DOHH2 (cell line): ENCODE results near the gene TSC22D1.

Experiments used
- EZH2phosphoT487 ChIP-seq: fragments of 200-600 bp; sonication (generic); IDR thresholded peaks from 2 replicates; pipeline ENCODE4 v1.6.1; 2017; ENCODE audit warnings: borderline replicate concordance, mild to moderate bottlenecking, antibody characterized with exemption, low read length, moderate library complexity, mixed read lengths
- TF ChIP-seq, protein P1 (sequence below): fragments of 200-600 bp; sonication (generic); IDR thresholded peaks from one replicate; pipeline ENCODE4 v1.5.1; 2014; ENCODE audit warnings: antibody characterized with exemption, mild to moderate bottlenecking, low read depth, low read length; ENCODE audit not compliant: poor library complexity, severe bottlenecking

DNA sequence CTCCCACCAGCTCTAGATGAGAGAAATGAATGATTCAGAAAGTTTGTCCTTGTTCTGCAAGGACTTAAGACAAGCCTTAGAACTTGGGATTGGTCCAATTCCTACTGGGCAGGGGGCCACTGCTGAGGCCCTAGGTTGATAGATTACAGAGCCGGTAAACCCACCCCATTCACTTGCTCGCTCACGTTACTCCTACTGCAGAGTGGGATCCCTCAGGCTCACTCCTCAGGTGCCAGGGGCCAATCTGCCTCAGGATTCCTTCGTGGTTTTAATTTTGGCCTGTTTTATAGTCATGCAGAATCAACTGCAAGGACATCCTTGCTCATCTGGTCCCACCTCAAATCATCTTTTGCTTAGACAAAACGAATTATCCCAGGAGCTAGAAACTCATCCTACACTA is 143.5 kb downstream of the TSC22D1 start:
- TF ChIP-seq, protein P1, sequence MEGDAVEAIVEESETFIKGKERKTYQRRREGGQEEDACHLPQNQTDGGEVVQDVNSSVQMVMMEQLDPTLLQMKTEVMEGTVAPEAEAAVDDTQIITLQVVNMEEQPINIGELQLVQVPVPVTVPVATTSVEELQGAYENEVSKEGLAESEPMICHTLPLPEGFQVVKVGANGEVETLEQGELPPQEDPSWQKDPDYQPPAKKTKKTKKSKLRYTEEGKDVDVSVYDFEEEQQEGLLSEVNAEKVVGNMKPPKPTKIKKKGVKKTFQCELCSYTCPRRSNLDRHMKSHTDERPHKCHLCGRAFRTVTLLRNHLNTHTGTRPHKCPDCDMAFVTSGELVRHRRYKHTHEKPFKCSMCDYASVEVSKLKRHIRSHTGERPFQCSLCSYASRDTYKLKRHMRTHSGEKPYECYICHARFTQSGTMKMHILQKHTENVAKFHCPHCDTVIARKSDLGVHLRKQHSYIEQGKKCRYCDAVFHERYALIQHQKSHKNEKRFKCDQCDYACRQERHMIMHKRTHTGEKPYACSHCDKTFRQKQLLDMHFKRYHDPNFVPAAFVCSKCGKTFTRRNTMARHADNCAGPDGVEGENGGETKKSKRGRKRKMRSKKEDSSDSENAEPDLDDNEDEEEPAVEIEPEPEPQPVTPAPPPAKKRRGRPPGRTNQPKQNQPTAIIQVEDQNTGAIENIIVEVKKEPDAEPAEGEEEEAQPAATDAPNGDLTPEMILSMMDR, result no peak
- no peak for TF ChIP-seq EZH2phosphoT487
